GM11168 (cell line): ENCODE measurements around the gene MADD.
"Not testable (repeated sequence)": the region's sequence is repeated elsewhere in the genome, so short reads cannot be mapped to it uniquely, and the experiment has no call there.

Source experiments
- in situ Hi-C: fragments of 300-500 bp; cut with MboI; formaldehyde crosslinking; loops from one replicate; pipeline ENCODE4 v1.12.0; 2022; ENCODE audit warnings: low sequenced_read_pairs; ENCODE audit not compliant: unreplicated experiment

Gene MADD

DNA sequence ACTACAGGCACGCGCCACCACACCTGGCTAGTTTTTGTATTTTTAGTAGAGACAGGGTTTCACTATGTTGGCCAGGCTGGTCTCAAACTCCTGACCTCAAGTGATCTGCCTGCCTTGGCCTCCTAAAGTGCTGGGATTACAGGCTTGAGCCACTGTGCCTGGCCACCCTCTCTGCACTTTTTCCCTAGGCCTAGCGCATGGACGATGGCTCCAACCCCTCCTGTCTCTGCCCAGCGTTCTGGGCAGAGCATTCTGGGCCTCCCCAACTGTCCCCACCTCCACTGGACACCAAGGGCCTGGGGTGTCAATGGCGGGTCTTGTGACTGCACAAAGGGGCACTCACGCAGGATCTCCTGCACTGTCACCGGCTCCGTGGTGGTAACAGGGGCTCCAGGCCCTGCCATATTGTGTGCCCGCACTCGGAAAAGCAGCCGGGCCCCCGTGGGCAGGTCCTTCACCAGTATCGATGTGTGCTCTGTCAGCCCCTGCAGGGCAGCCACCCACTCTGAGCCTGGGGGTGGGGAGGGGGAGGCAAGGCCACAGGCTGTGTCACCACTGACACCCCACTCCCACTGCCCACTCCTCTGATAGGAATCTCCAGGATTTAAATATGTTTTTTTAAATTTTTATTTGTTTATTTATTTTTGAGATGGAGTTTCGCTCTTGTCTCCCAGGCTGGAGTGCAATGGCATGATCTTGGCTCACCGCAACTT is 64.9 kb downstream of the MADD start:
- in situ Hi-C loops: not testable (repeated sequence)

DNA sequence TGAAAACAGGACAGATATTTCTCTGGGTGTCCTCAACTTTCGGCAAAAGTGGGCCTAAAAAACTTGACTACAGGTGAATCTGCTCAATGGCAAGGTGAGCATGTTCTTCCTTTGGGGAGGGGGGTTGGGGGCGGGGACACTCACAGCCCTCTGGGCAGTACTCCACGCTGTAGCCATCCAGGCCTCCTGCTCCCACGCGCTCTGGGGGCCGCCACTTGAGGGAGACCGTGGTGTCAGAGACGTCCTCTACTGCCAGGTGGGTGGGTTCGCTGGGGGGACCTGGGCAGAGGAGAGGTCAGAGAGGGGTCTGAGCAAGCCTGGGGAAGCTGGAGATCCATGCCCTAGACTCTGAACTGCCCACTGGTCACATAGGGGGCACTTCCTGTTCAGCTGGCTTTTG is 65.8 kb downstream of the MADD start:
- in situ Hi-C loops: no loop called here

DNA sequence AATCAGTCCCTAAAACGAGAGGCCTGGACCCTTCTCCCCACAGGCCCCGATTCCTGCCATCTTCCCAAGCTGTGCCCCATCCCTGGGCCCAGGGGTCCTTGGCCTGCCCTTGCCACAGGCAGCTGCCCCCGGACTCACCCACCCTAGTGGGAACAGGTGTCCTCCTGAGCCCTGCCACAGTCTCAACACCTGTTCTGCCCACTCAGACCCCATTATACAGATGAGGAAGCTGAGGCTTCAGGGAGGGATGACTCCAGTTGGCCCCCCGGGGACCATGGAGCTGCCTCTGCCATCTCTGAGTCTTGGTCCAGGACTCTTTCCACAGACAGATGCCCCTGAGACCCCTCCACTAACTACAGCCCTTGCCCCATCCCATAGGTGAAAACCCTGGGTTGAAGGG is 66.7 kb downstream of the MADD start:
- in situ Hi-C loops: no loop called here

- in situ Hi-C loops: no loop called here
These were observed 67.4 kb downstream of the MADD start for GRCh38 chr11:47337229-47337924.

GRCh38 chr11:47338396-47339241 is 68.7 kb downstream of the MADD start:
- in situ Hi-C loops: no loop called here

GRCh38 chr11:47340010-47340409 is 70.1 kb downstream of the MADD start:
- in situ Hi-C loops: no loop called here

DNA sequence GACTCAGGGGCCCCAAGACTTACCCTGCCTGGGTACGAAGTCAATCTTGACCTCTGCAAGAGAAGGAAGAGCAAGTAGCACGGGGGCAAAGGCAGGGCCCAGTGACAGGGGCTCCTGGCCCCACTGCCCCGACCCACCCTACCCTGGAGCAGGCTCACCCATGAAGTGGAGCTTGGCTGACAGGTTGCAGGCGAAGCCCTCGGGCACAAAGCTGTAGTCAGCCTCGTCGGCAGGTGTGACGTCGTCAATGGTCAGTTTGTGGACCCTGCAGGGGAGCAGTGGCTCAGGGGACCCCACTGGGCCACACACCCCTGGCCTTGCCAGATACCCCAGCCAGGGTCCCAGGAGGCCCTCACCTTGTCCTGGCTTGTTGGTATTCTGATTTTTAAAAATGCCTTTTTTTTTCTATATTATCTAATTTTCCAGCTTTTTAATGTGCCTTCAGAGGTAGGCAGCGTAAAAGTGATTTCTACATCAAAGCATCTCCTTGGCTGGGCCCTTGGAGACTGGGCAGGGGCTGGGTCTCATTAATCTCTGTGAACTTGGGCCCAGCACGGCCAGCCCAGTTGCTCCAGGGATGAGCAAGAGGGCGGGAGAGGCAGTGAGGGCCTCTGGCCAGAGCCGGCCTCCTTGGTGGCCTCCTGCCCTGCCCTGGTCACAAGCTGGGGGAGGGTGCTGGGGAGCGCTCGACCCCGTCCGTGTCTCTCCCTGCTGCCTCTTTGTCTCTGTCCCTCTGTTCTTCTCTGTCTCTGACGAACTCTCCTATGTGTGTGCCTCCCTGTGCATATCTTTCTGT is 71.2 kb downstream of the MADD start:
- in situ Hi-C loops: no loop called here

DNA sequence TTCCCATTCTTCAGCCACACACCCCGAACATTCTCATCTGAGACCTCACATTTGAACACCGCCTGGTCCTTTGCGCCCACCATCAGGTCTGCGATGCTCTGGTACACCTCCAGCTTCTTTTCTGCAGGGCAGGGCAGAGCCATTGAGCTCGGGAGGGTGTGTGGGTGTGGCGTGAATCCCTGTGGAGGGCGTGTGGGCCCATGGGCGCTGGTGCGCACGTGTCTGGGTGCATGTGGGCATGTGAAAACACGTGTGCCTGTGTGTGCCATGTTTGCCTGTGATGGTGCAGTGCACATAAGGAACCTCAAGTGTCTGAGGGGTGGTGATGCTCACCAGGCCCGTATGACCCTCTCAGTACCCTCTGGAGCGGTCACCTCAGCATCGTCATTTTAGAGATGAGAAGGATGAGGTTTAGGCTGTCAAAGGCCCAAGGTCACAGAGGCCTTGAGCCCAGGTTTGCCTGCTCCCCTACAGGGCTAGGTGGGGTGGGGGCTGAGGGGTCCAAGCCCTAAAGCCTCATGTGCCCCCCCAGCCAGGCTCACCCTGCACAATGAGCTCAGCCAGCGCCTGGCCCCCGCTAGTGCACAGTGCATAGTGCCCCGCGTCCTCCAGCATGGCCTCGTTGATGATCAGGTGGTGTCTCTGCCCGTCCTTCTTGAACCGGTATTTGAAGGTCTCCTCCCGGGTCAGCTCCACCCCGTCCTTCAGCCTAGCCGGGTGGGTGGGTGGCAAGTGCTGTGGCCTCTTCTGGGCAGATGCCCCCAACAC is 72.3 kb downstream of the MADD start:
- in situ Hi-C loops: no loop called here

- in situ Hi-C loops: no loop called here
These were observed 72.9 kb downstream of the MADD start for GRCh38 chr11:47342854-47343253.

- in situ Hi-C loops: no loop called here
These were observed 76.1 kb downstream of the MADD start for GRCh38 chr11:47345890-47346563.

DNA sequence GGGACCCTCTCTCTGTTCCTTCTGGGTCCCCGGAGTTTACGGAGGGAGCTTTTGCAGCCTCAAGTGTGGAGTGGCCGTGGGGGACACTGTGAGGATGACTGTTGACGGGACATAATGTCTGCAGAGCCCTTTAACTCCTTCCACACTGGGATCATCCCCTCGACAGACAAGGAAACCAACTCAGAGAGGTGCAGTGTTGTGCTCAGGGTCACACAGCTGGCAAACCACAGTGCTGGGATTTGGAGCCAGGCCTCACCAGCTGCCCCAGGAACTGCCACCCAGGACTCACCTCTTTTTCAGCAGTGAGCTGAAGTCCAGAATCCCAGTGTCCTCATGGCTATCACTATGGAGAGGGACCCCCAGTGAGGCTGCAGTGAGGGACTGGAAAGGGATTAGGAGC is 77.2 kb downstream of the MADD start:
- in situ Hi-C loops: no loop called here

- in situ Hi-C loops: no loop called here
These were observed 78.3 kb downstream of the MADD start for GRCh38 chr11:47348131-47348802.

DNA sequence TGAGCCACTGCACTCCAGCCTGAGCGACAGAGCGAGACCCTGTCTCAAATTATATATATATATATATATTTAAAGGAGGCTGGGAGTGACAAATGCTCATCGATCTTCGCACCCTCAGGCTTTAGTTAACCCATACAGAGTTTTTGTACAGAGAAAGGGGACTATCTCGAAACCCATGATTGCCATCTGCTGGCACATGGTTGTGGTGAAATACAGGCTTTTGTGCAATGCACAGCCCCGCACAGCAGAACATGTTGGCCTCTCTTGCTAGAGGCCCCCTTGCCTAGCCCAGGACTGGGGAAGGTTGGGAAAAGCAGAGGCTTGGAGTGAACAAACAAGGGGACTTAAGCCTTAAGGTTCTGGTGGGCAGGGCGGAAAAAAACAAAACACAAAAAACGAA is 78.9 kb downstream of the MADD start:
- in situ Hi-C loops: no loop called here

- in situ Hi-C loops: no loop called here
These were observed 79.7 kb downstream of the MADD start for GRCh38 chr11:47349521-47350095.

GRCh38 chr11:47350315-47350714 is 80.4 kb downstream of the MADD start:
- in situ Hi-C loops: no loop called here

DNA sequence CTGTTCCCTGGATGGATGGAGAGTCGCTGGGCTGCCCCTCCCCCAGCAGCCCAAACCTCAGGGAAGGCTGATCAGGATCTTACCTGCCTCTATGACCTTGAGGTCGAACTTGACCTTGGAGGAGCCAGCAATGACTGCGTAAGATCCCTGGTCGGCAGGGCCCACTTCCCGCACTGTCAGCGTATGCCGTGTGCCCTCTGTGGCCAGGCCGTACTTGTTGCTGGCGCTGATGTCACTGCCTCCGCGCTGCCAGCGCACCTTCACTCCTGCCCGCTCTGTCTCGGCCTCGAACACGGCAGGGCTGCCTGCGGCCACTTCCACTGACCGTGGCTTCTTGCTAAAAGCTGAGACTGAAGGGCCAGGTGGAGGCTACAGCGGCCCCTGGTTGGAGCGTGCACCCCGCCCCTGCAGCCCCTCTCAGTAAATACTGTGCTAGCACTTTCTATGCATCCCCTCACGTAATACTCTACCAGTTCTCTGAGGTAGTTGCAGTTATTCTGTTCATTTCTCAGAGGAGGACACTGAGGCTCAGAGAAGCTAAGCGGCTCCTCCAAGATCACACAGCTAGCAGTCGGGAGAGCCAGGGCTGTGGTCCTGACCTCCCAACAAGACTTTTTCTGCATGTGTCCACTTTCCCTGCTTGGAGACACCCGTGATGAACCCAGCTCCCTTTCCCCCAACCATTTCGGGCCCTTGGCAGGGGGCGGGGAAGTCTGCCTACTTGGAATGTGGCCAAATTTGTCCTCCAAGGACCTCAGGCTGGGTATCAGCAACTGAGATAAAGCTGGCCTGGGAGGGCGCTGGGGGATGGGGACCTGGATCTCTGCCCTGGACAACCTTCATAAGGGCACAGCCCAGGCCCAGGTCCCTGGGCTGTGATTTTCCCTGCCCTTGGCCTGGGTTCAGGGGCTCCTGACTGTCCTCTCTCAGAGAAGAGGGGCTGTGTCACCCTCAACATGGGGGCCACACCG is 81.5 kb downstream of the MADD start:
- in situ Hi-C loops: no loop called here

GRCh38 chr11:47352556-47352955 is 82.6 kb downstream of the MADD start, which contains the start of gene MYBPC3:
TSS of gene MYBPC3 (minus strand) at chr11:47352702. CDS start at chr11:47352647, 55 bp downstream.
- in situ Hi-C loops: no loop called here
